A673 (cell line): ENCODE measurements around the gene IQGAP1. TPM values are rescaled to one million over a fixed set of nuclear protein-coding genes. Genes with fewer than 3 reads are reported as not detected.

Experiments used
- BruUV-seq: library from RNA; stranded (reverse); fragments of 400-500 nt; replicated peaks from 2 replicates; lab custom pipeline; 2021; lab: Mats Ljungman, UMichigan
- CTCF ChIA-PET: fragments of 300-600 bp; sonication (Branson Sonifier 250); formaldehyde crosslinking; loops from one replicate; lab custom pipeline; 2022; ENCODE audit warnings: antibody characterized with exemption; lab: Charles Lee
- POLR2A ChIA-PET: fragments of 300-600 bp; sonication (Branson Sonifier 250); formaldehyde crosslinking; loops from one replicate; lab custom pipeline; 2022; ENCODE audit warnings: antibody characterized with exemption; ENCODE audit not compliant: low non-redundant PET; lab: Charles Lee
- DNase-seq: peaks from one replicate; pipeline ENCODE4 v3.0.0-alpha.2; 2015; ENCODE audit warnings: low spot score
- H3K27ac ChIP-seq: fragments of 200-600 bp; sonication (generic); 2 replicates; pipeline ENCODE4 v1.5.1; 2016; ENCODE audit warnings: mixed run types, low read depth, mild to moderate bottlenecking, mixed read lengths, antibody characterized with exemption, low read length; ENCODE audit not compliant: poor library complexity, severe bottlenecking
- H3K27me3 ChIP-seq: fragments of 200-600 bp; sonication (generic); replicated peaks from 2 replicates; pipeline ENCODE4 v1.6.1; 2017; ENCODE audit warnings: mixed run types, low read depth, mild to moderate bottlenecking, mixed read lengths, antibody characterized with exemption, low read length; ENCODE audit not compliant: insufficient read depth, poor library complexity
- H3K36me3 ChIP-seq: fragments of 200-600 bp; sonication (generic); 2 replicates; pipeline ENCODE4 v1.6.1; 2016; ENCODE audit warnings: mixed run types, mild to moderate bottlenecking, mixed read lengths, antibody characterized with exemption, low read length; ENCODE audit not compliant: insufficient read depth, poor library complexity, severe bottlenecking
- H3K4me1 ChIP-seq: fragments of 200-600 bp; sonication (generic); 2 replicates; pipeline ENCODE4 v1.6.1; 2017; ENCODE audit warnings: mixed run types, mild to moderate bottlenecking, mixed read lengths, antibody characterized with exemption, low read length; ENCODE audit not compliant: insufficient read depth, poor library complexity, severe bottlenecking
- H3K4me3 ChIP-seq: fragments of 200-600 bp; sonication (generic); 2 replicates; pipeline ENCODE4 v1.5.1; 2016; ENCODE audit warnings: low read depth, mixed run types, mild to moderate bottlenecking, mixed read lengths, low read length; ENCODE audit not compliant: poor library complexity, severe bottlenecking
- H3K9me3 ChIP-seq: fragments of 200-600 bp; sonication (generic); 2 replicates; pipeline ENCODE4 v1.6.1; 2016; ENCODE audit warnings: mixed run types, low read depth, mild to moderate bottlenecking, mixed read lengths, antibody characterized with exemption, low read length; ENCODE audit not compliant: poor library complexity, severe bottlenecking
- EZH2 ChIP-seq: fragments of 200-600 bp; sonication (generic); IDR thresholded peaks from 2 replicates; pipeline ENCODE4 v1.6.1; 2017; ENCODE audit warnings: borderline replicate concordance, low read depth, mild to moderate bottlenecking, mixed read lengths, antibody characterized with exemption, low read length; ENCODE audit not compliant: poor library complexity, severe bottlenecking
- intact Hi-C: fragments of 100-400 bp; cut with micrococcal nuclease; formaldehyde crosslinking; loops from one replicate; pipeline ENCODE4 v1.10.0; 2022; ENCODE audit not compliant: unreplicated experiment
- total RNA-seq: library from RNA; stranded (reverse); gene quantifications from 2 replicates; pipeline ENCODE4 v1.2.3, GENCODE V29; 2021
- TF ChIP-seq, protein P1 (sequence below): fragments of 300-800, 200-600 bp; sonication (generic); conservative IDR thresholded peaks from 2 replicates; pipeline ENCODE4 v1.5.1; 2017; ENCODE audit warnings: low read depth, mild to moderate bottlenecking, antibody characterized with exemption, low read length, moderate library complexity, mixed read lengths

The IQGAP1 gene
- total RNA-seq, 1 experiment from 2014 or later, result 119 TPM

GRCh38 chr15:90483637-90484036 is 95.6 kb downstream of the IQGAP1 start:
- H3K27ac ChIP-seq, result no peak overlapping the region
- H3K9me3 ChIP-seq, result no peaks in the 10 kb centered on the region
- intact Hi-C loops, result no loop called here
- H3K4me1 ChIP-seq, result peaks cover 2% of the 10 kb centered on the region
- TF ChIP-seq EZH2, result no peak
- TF ChIP-seq, protein P1, sequence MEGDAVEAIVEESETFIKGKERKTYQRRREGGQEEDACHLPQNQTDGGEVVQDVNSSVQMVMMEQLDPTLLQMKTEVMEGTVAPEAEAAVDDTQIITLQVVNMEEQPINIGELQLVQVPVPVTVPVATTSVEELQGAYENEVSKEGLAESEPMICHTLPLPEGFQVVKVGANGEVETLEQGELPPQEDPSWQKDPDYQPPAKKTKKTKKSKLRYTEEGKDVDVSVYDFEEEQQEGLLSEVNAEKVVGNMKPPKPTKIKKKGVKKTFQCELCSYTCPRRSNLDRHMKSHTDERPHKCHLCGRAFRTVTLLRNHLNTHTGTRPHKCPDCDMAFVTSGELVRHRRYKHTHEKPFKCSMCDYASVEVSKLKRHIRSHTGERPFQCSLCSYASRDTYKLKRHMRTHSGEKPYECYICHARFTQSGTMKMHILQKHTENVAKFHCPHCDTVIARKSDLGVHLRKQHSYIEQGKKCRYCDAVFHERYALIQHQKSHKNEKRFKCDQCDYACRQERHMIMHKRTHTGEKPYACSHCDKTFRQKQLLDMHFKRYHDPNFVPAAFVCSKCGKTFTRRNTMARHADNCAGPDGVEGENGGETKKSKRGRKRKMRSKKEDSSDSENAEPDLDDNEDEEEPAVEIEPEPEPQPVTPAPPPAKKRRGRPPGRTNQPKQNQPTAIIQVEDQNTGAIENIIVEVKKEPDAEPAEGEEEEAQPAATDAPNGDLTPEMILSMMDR, result no peak
- BruUV-seq, result no TSS peak
- peaks cover 56% of the 10 kb centered on the region for H3K36me3 ChIP-seq
- H3K27me3 ChIP-seq, result no peaks in the 10 kb centered on the region
- ChIA-PET POLR2A (no interaction called here), CTCF (interaction anchor here (2.7 kb wide), 1 partner anchor 121 kb away, joined by 17 read pairs; no protein-coding TSS in a partner anchor)
- no peak for DNase-seq
- H3K4me3 ChIP-seq, result no peak overlapping the region

- no TSS peak for BruUV-seq
- H3K9me3 ChIP-seq, result no peaks in the 10 kb centered on the region
- no peak overlapping the region for H3K27ac ChIP-seq
- ChIA-PET CTCF (no interaction called here), POLR2A (no interaction called here)
- TF ChIP-seq EZH2, result no peak
- TF ChIP-seq, protein P1, result no peak
- no peaks in the 10 kb centered on the region for H3K4me1 ChIP-seq
- H3K27me3 ChIP-seq, result no peaks in the 10 kb centered on the region
- intact Hi-C loops, result loop anchor here (5.0 kb wide), 1 partner anchor 400 kb away; no protein-coding TSS in a partner anchor
- no peak for DNase-seq
- no peak overlapping the region for H3K4me3 ChIP-seq
- H3K36me3 ChIP-seq, result peaks cover 67% of the 10 kb centered on the region
Measured at GRCh38 chr15:90487186-90487585, 99.1 kb downstream of the IQGAP1 start.

GRCh38 chr15:90489514-90489913 is 101.5 kb downstream of the IQGAP1 start:
- no TSS peak for BruUV-seq
- TF ChIP-seq, protein P1, result no peak
- TF ChIP-seq EZH2, result no peak
- no peak overlapping the region for H3K4me3 ChIP-seq
- no peak for DNase-seq
- intact Hi-C loops, result loop anchor here (5.0 kb wide), 1 partner anchor 398 kb away; no protein-coding TSS in a partner anchor
- CTCF ChIA-PET, result no interaction called here
- no peaks in the 10 kb centered on the region for H3K4me1 ChIP-seq
- H3K36me3 ChIP-seq, result peaks cover 65% of the 10 kb centered on the region
- no peaks in the 10 kb centered on the region for H3K27me3 ChIP-seq
- no peak overlapping the region for H3K27ac ChIP-seq
- H3K9me3 ChIP-seq, result no peaks in the 10 kb centered on the region
- POLR2A ChIA-PET, result no interaction called here
